Transverse colon (tissue), 4 donors: ENCODE measurements around the gene AKAP13. TPM values are rescaled to one million over a fixed set of nuclear protein-coding genes. Genes with fewer than 3 reads are reported as not detected.

Experiments
- DNase-seq: peaks from one replicate; pipeline ENCODE4 v3.0.0-alpha.2; 2019
- H3K27ac ChIP-seq, 4 donors: fragments of 200-600 bp; sonication (generic); 2 replicates each; pipeline ENCODE4 v1.5.1; 2016 to 2018; ENCODE audit warnings: inconsistent platforms in 4 of 4
- H3K27me3 ChIP-seq: fragments of 200-600 bp; sonication (generic); 2 replicates; pipeline ENCODE4 v1.5.1; 2017; ENCODE audit warnings: inconsistent platforms
- H3K36me3 ChIP-seq, 4 donors: fragments of 200-600 bp; sonication (generic); 2 replicates each; pipeline ENCODE4 v1.5.1; 2017 to 2019; ENCODE audit warnings: inconsistent platforms in 4 of 4
- H3K4me1 ChIP-seq, 4 donors: fragments of 200-600 bp; sonication (generic); 2 replicates each; pipeline ENCODE4 v1.5.1; 2017 to 2020; ENCODE audit warnings: inconsistent platforms in 4 of 4
- H3K4me3 ChIP-seq, 4 donors: fragments of 200-600 bp; sonication (generic); 1 replicate in 1 of 4; 2 replicates in 3 of 4; pipeline versions ENCODE4 v1.5.1 to v1.6.1; 2017 to 2019; ENCODE audit warnings: inconsistent platforms in 4 of 4
- H3K9me3 ChIP-seq, 2 donors: fragments of 200-600 bp; sonication (generic); 2 replicates each; pipeline ENCODE4 v1.5.1; 2017 to 2019; ENCODE audit warnings: inconsistent platforms in 2 of 2
- EP300 ChIP-seq: sonication (generic); formaldehyde crosslinking; IDR thresholded peaks from one replicate; pipeline ENCODE4 v1.6.1; 2017; ENCODE audit warnings: antibody characterized with exemption, low read depth
- POLR2A ChIP-seq: fragments of 450-650 bp; IDR thresholded peaks from one replicate; pipeline ENCODE4 v1.6.1; 2016; ENCODE audit warnings: antibody characterized with exemption, mild to moderate bottlenecking, moderate library complexity
- POLR2AphosphoS5 ChIP-seq, 3 donors: sonication (generic); formaldehyde crosslinking; IDR thresholded peaks; one replicate each; pipeline ENCODE4 v1.6.1; 2016; ENCODE audit warnings: antibody characterized with exemption in 3 of 3
- WGBS, 2 donors: methylation state at CpG; one replicate each; pipeline ENCODE4 v1.1.5; 2018; ENCODE audit warnings: low coverage in 1 of 2; 5-methylcytosine and 5-hydroxymethylcytosine counted together
- in situ Hi-C, 4 donors: fragments of 200-750 bp; cut with MboI; loops; one replicate each; pipeline versions ENCODE4 v1.15.0 to v1.15.1; 2017; ENCODE audit warnings: low sequenced_read_pairs in 3 of 4, low pct_ligation_motif_present in 1 of 4, low pct_unique_long_range_greater_than_20kb in 1 of 4
- intact Hi-C: fragments of 100-400 bp; cut with DNase I; formaldehyde crosslinking; loops from one replicate; pipeline ENCODE4 v1.15.1; 2023; ENCODE audit warnings: low total_unique reads
- total RNA-seq, 4 donors: library from RNA; depleted of rRNA; stranded (reverse); fragments of >200 nt; gene quantifications; one replicate each; pipeline ENCODE4 v1.1.0, GENCODE V29; 2016
- TF ChIP-seq, protein P1 (sequence below), 5 experiments: fragments of 200-600 bp in 3 of 5; fragments of 450-650 bp in 2 of 5; sonication (generic) in 3 of 5; IDR thresholded peaks; 1 replicate in 2 of 5; 2 replicates in 3 of 5; pipeline ENCODE4 v1.5.1; 2016 to 2017; ENCODE audit warnings: antibody characterized with exemption in 5 of 5, inconsistent platforms in 3 of 5, mild to moderate bottlenecking in 2 of 5, moderate library complexity in 1 of 5

Gene AKAP13
- total RNA-seq, 4 donors from 2014 or later: 206 to 291 (median 214) TPM

- H3K27ac ChIP-seq: no peak overlapping the region
- no peak overlapping the region for H3K4me3 ChIP-seq
- H3K9me3 ChIP-seq: no peaks in the 10 kb centered on the region
- in situ Hi-C loops: no loop called here
- intact Hi-C loops: no loop called here
- H3K36me3 ChIP-seq: no peaks in the 10 kb centered on the region
- peak; percentile 1 for DNase-seq
- H3K27me3 ChIP-seq: no peaks in the 10 kb centered on the region
- H3K4me1 ChIP-seq: peaks cover 0 to 25% (median 16%) of the 10 kb centered on the region in 4 donors
- TF ChIP-seq POLR2AphosphoS5 (IDR thresholded peaks at IDR 0.05): no peak
- TF ChIP-seq EP300: no peak
- TF ChIP-seq POLR2A: no peak
- TF ChIP-seq, protein P1, sequence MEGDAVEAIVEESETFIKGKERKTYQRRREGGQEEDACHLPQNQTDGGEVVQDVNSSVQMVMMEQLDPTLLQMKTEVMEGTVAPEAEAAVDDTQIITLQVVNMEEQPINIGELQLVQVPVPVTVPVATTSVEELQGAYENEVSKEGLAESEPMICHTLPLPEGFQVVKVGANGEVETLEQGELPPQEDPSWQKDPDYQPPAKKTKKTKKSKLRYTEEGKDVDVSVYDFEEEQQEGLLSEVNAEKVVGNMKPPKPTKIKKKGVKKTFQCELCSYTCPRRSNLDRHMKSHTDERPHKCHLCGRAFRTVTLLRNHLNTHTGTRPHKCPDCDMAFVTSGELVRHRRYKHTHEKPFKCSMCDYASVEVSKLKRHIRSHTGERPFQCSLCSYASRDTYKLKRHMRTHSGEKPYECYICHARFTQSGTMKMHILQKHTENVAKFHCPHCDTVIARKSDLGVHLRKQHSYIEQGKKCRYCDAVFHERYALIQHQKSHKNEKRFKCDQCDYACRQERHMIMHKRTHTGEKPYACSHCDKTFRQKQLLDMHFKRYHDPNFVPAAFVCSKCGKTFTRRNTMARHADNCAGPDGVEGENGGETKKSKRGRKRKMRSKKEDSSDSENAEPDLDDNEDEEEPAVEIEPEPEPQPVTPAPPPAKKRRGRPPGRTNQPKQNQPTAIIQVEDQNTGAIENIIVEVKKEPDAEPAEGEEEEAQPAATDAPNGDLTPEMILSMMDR (IDR thresholded peaks at IDR 0.05): no peak
- 80 to 88% methylated on average over 1 to 10 of the region's 10 CpGs for WGBS, 2 donors
Observed at GRCh38 chr15:85753791-85754452, 373.5 kb downstream of the AKAP13 start.

GRCh38 chr15:85754989-85755388 is 374.6 kb downstream of the AKAP13 start:
- no peaks in the 10 kb centered on the region for H3K9me3 ChIP-seq
- in situ Hi-C loops: no loop called here
- H3K36me3 ChIP-seq: no peaks in the 10 kb centered on the region
- no peaks in the 10 kb centered on the region for H3K27me3 ChIP-seq
- TF ChIP-seq, protein P1 (IDR thresholded peaks at IDR 0.05): no peak
- no peak for TF ChIP-seq POLR2AphosphoS5 (IDR thresholded peaks at IDR 0.05)
- TF ChIP-seq EP300: no peak
- TF ChIP-seq POLR2A: no peak
- no peak overlapping the region for H3K4me3 ChIP-seq
- no peak for DNase-seq
- no peak overlapping the region for H3K27ac ChIP-seq
- intact Hi-C loops: no loop called here
- peaks cover 0 to 17% (median 13%) of the 10 kb centered on the region in 4 donors for H3K4me1 ChIP-seq
- WGBS, 2 donors: 83% methylated on average over 7 of the region's 7 CpGs; no CpG with 5 or more reads in 1 of the 2 donors

DNA sequence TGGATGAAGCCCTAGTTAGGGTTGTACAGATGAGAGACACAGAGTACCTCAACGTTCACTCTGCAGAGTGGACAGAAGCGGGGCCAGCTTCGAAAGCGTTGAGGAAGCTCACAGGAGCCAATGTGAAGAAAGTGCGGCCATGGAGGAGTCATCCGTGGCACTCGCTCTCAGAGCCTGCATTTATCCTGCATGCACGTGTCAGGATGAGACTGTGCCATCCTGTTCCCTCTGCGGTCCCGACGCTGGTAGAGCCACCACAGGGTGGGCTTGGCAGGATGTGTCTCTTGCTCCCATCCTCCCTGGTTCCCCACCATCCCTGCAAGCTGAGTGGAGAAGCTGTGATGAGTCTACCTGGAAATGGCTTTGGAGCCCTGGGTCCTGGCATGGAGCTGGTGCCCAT is 375.1 kb downstream of the AKAP13 start:
- DNase-seq: peak; percentile 1
- no peak overlapping the region for H3K4me3 ChIP-seq
- no peak overlapping the region for H3K27ac ChIP-seq
- no peaks in the 10 kb centered on the region for H3K27me3 ChIP-seq
- intact Hi-C loops: no loop called here
- H3K9me3 ChIP-seq: no peaks in the 10 kb centered on the region
- H3K36me3 ChIP-seq: no peaks in the 10 kb centered on the region
- in situ Hi-C loops: no loop called here
- TF ChIP-seq POLR2AphosphoS5 (IDR thresholded peaks at IDR 0.05): no peak
- no peak for TF ChIP-seq POLR2A
- TF ChIP-seq, protein P1 (IDR thresholded peaks at IDR 0.05): no peak
- TF ChIP-seq EP300: no peak
- H3K4me1 ChIP-seq: peaks cover 0 to 13% (median 11%) of the 10 kb centered on the region in 4 donors
- WGBS, 2 donors: 96% methylated on average over 11 of the region's 11 CpGs; no CpG with 5 or more reads in 1 of the 2 donors

- no peaks in the 10 kb centered on the region for H3K36me3 ChIP-seq
- DNase-seq: peak; percentile 2
- WGBS, 2 donors: 100% methylated on average over 4 of the region's 4 CpGs; no CpG with 5 or more reads in 1 of the 2 donors
- no peaks in the 10 kb centered on the region for H3K9me3 ChIP-seq
- no peaks in the 10 kb centered on the region for H3K27me3 ChIP-seq
- intact Hi-C loops: no loop called here
- no peak overlapping the region for H3K4me3 ChIP-seq
- TF ChIP-seq POLR2A (no peak), POLR2AphosphoS5 (IDR thresholded peaks at IDR 0.05) (no peak), EP300 (no peak)
- TF ChIP-seq, protein P1 (IDR thresholded peaks at IDR 0.05): no peak
- no peak overlapping the region for H3K27ac ChIP-seq
- peaks cover 0 to 9% (median 8%) of the 10 kb centered on the region in 4 donors for H3K4me1 ChIP-seq
- in situ Hi-C loops: no loop called here
Observed at GRCh38 chr15:85755942-85756341, 375.5 kb downstream of the AKAP13 start.
